Lower lobe of right lung (tissue), 2 donors: ENCODE measurements around the gene DNAH1. TPM values are rescaled to one million over a fixed set of nuclear protein-coding genes. Genes with fewer than 3 reads are reported as not detected.
"Not testable (repeated sequence)": the region's sequence is repeated elsewhere in the genome, so short reads cannot be mapped to it uniquely, and the experiment has no call there.

Experiments used
- ATAC-seq, 2 donors: fragments of 200-7000 bp; cut with Tn5 transposase; one replicate each; pipeline ENCODE4 v1.9.1; 2020 to 2022; ENCODE audit warnings: mild to moderate bottlenecking in 2 of 2, moderate library complexity in 2 of 2
- DNase-seq: peaks from one replicate; pipeline ENCODE4 v3.0.0-alpha.2; 2020
- H3K27ac ChIP-seq: fragments of 200-600 bp; one replicate; pipeline ENCODE4 v1.8.0; 2022
- H3K27me3 ChIP-seq: fragments of 200-600 bp; one replicate; pipeline ENCODE4 v1.8.0; 2022; ENCODE audit warnings: low read depth
- H3K36me3 ChIP-seq: fragments of 200-600 bp; one replicate; pipeline ENCODE4 v1.8.0; 2022; ENCODE audit warnings: mild to moderate bottlenecking
- H3K4me1 ChIP-seq: fragments of 200-600 bp; one replicate; pipeline ENCODE4 v1.8.0; 2022
- H3K4me3 ChIP-seq: fragments of 200-600 bp; one replicate; pipeline ENCODE4 v1.8.0; 2022; ENCODE audit warnings: mild to moderate bottlenecking
- H3K9me3 ChIP-seq: fragments of 200-600 bp; one replicate; pipeline ENCODE4 v1.8.0; 2022
- CTCF ChIP-seq: fragments of 200-600 bp; IDR thresholded peaks from one replicate; pipeline ENCODE4 v1.8.0; 2022; ENCODE audit warnings: antibody characterized with exemption, mild to moderate bottlenecking
- intact Hi-C: fragments of 100-400 bp; cut with DNase I; formaldehyde crosslinking; loops from one replicate; pipeline ENCODE4 v1.11.0; 2022
- long read RNA-seq: library from polyadenylated mRNA; unstranded; transcript quantifications from one replicate; pipeline ENCODE4 v2.0.0, GENCODE V29; 2021
- total RNA-seq: library from RNA; stranded (reverse); fragmentation: NEBNext Ultra II Directional; extraction: Animal tissue kit (Norgen Biotek cat#: 25700); gene quantifications from one replicate; pipeline ENCODE4 v1.2.1, GENCODE V29; 2021
- donor health status: DM: no; HTN: yes; CAD: no; lungs with severe emphysema.

Gene DNAH1
- total RNA-seq, result 16.4 TPM
- long read RNA-seq, partial matches to known transcripts, result 11 of 17 reads
- long read RNA-seq, other reads (novel, unspliced or antisense), result 6 of 17 reads

GRCh38 chr3:52315977-52316764 lies at the start of gene DNAH1:
DNAH1 (plus strand) TSS chr3:52316319; CDS start chr3:52322443, 6,124 bp downstream.
- ATAC-seq, result no peak

GRCh38 chr3:52268036-52268435 lies 48.1 kb upstream of the DNAH1 start:
- no peaks in the 10 kb centered on the region for H3K27me3 ChIP-seq
- no peak overlapping the region for H3K27ac ChIP-seq
- intact Hi-C loops, result no loop called here
- no peak for TF ChIP-seq CTCF
- no peaks in the 10 kb centered on the region for H3K9me3 ChIP-seq
- H3K4me1 ChIP-seq, result peaks cover 67% of the 10 kb centered on the region
- no peak overlapping the region for H3K4me3 ChIP-seq
- ATAC-seq, result peak in 1 of 2 donors; percentile 56
- H3K36me3 ChIP-seq, result peaks cover 87% of the 10 kb centered on the region
- no peak for DNase-seq

More at GRCh38 chr3:52315977-52316764, at the start of gene DNAH1:
- peak within 1 kb of the TSS; percentile 54 for H3K4me3 ChIP-seq
- intact Hi-C loops, result no loop called here
- no peaks in the 10 kb centered on the region for H3K27me3 ChIP-seq
- no peaks in the 10 kb centered on the region for H3K9me3 ChIP-seq
- no peaks in the 10 kb centered on the region for H3K36me3 ChIP-seq
- no peak for TF ChIP-seq CTCF
- H3K4me1 ChIP-seq, result peaks cover 36% of the 10 kb centered on the region
- peak within 1 kb of the TSS; percentile 58 for H3K27ac ChIP-seq
- DNase-seq, result no peak

- DNase-seq (no peak), ATAC-seq (no peak)
- intact Hi-C loops, result no loop called here
- Histone ChIP-seq H3K4me1 (peaks cover 79% of the 10 kb centered on the region), H3K9me3 (no peaks in the 10 kb centered on the region), H3K4me3 (peak overlapping the region; percentile 2), H3K36me3 (peaks cover 85% of the 10 kb centered on the region), H3K27me3 (no peaks in the 10 kb centered on the region), H3K27ac (peak overlapping the region; percentile 44)
- no peak for TF ChIP-seq CTCF
Measured at GRCh38 chr3:52269776-52270175, 46.3 kb upstream of the DNAH1 start.

GRCh38 chr3:52270252-52270754 lies 45.8 kb upstream of the DNAH1 start:
- intact Hi-C loops, result no loop called here
- Histone ChIP-seq H3K36me3 (peaks cover 82% of the 10 kb centered on the region), H3K4me1 (peaks cover 84% of the 10 kb centered on the region), H3K4me3 (peak overlapping the region; percentile 2), H3K27me3 (no peaks in the 10 kb centered on the region), H3K27ac (peak overlapping the region; percentile 44), H3K9me3 (no peaks in the 10 kb centered on the region)
- no peak for TF ChIP-seq CTCF
- DNase-seq (peak; percentile 60), ATAC-seq (peak; percentile 44 to 62)

- H3K36me3 ChIP-seq, result peaks cover 68% of the 10 kb centered on the region
- H3K9me3 ChIP-seq, intact Hi-C loops, H3K27me3 ChIP-seq, ATAC-seq, H3K4me3 ChIP-seq, DNase-seq: not testable (repeated sequence)
- peaks cover 98% of the 10 kb centered on the region for H3K4me1 ChIP-seq
- peak overlapping the region; percentile 25 for H3K27ac ChIP-seq
Measured at GRCh38 chr3:52272172-52272571, 43.9 kb upstream of the DNAH1 start.

DNA sequence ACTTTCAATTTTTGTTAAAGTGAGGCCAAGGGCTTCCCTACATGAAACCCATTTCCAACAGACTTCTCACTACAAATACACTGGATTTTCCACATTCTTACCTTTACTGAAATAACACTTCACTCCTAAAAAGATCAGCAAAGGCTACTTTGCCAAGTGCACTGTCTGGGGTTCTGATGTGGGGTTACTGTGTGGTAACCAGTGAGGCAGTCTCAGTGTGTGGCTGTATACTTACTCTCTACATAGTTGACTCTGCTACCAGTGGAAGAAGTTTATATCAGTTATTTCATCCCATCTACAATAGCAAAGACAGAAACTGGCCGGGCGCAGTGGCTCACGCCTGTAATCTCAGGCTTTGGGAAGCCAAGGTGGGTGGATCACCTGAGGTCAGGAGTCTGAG lies 43.3 kb upstream of the DNAH1 start:
- DNase-seq (no peak), ATAC-seq (peak; percentile 17 to 35)
- no peak for TF ChIP-seq CTCF
- Histone ChIP-seq H3K27ac (no peak overlapping the region), H3K36me3 (peaks cover 61% of the 10 kb centered on the region), H3K9me3 (no peaks in the 10 kb centered on the region), H3K27me3 (no peaks in the 10 kb centered on the region), H3K4me1 (peaks cover 94% of the 10 kb centered on the region), H3K4me3 (no peak overlapping the region)
- intact Hi-C loops, result no loop called here

DNA sequence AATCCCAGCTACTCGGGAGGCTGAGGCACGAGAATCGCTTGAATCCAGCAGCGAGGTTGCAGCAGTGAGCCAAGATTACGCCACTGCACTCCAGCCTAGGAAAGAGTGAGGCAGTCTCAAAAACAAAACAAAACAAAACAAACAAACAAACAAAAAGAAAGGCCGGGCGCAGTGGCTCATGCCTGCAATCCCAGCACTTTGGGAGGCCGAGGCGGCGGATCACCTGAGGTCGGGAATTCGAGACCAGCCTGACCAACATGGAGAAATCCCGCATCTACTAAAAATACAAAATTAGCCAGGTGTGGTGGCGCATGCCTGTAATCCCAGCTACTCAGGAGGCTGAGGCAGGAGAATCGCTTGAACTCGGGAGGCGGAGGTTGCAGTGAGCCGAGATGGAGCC lies 41.3 kb upstream of the DNAH1 start:
- H3K9me3 ChIP-seq, H3K27ac ChIP-seq, intact Hi-C loops, H3K27me3 ChIP-seq, ATAC-seq, DNase-seq: not testable (repeated sequence)
- peaks cover 82% of the 10 kb centered on the region for H3K4me1 ChIP-seq
- H3K4me3 ChIP-seq, result peak overlapping the region; percentile 92
- H3K36me3 ChIP-seq, result peaks cover 42% of the 10 kb centered on the region
